Lung (tissue), 12 donors: Measurements from ENCODE around the gene NTF3. TPM values are rescaled to one million over a fixed set of nuclear protein-coding genes. Genes with fewer than 3 reads are reported as not detected.

Source experiments
- ATAC-seq: fragments of 200-7000 bp; cut with Tn5 transposase; one replicate; pipeline ENCODE4 v1.9.1; 2020; ENCODE audit warnings: moderate number of reproducible peaks; ENCODE audit not compliant: insufficient read depth, low FRiP score
- DNase-seq, 3 donors: peaks; one replicate each; pipeline ENCODE4 v3.0.0-alpha.2; 2013 to 2017
- H3K27ac ChIP-seq, 2 donors: one replicate each; pipeline ENCODE4 v1.5.1; 2013; ENCODE audit warnings: mild to moderate bottlenecking in 2 of 2, moderate library complexity in 2 of 2, control low read depth in 1 of 2, inconsistent platforms in 1 of 2, low read depth in 1 of 2, low read length in 1 of 2
- H3K27me3 ChIP-seq, 3 donors: one replicate each; pipeline ENCODE4 v1.5.1; 2013; ENCODE audit warnings: low read length in 2 of 3; ENCODE audit not compliant: control insufficient read depth in 3 of 3, insufficient read depth in 3 of 3
- H3K36me3 ChIP-seq, 4 donors: one replicate each; pipeline ENCODE4 v1.5.1; 2013; ENCODE audit warnings: low read length in 4 of 4, mild to moderate bottlenecking in 1 of 4, moderate library complexity in 1 of 4; ENCODE audit not compliant: control insufficient read depth in 4 of 4, insufficient read depth in 4 of 4
- H3K4me1 ChIP-seq, 5 donors: one replicate each; pipeline ENCODE4 v1.5.1; 2013; ENCODE audit warnings: low read length in 5 of 5, mild to moderate bottlenecking in 2 of 5, moderate library complexity in 1 of 5; ENCODE audit not compliant: control insufficient read depth in 5 of 5, insufficient read depth in 5 of 5
- H3K4me3 ChIP-seq: one replicate; pipeline ENCODE4 v1.5.1; 2013; ENCODE audit warnings: mild to moderate bottlenecking, control low read depth, moderate library complexity
- H3K9ac ChIP-seq, 2 donors: one replicate each; pipeline ENCODE4 v1.5.1; 2013; ENCODE audit warnings: low read length in 2 of 2, control low read depth in 1 of 2; ENCODE audit not compliant: insufficient read depth in 1 of 2
- H3K9me3 ChIP-seq, 4 donors: one replicate each; pipeline ENCODE4 v1.5.1; 2013; ENCODE audit warnings: low read length in 3 of 4, mild to moderate bottlenecking in 1 of 4, moderate library complexity in 1 of 4; ENCODE audit not compliant: control insufficient read depth in 4 of 4, insufficient read depth in 3 of 4
- CTCF ChIP-seq: IDR thresholded peaks from 2 replicates; pipeline ENCODE4 v1.5.1; 2012; ENCODE audit warnings: mild to moderate bottlenecking; ENCODE audit errors: control extremely low read depth, extremely low read depth
- WGBS, 2 donors: extraction: QIAGEN DNeasy Blood & Tissue Kit; methylation state at CpG; one replicate each; pipeline ENCODE4 v1.1.7; 2013; 5-methylcytosine and 5-hydroxymethylcytosine counted together
- polyA plus RNA-seq, 2 donors: library from polyadenylated mRNA; stranded (reverse); fragments of 200-250 nt; gene quantifications; one replicate each; pipeline ENCODE4 v1.2.1, GENCODE V29; 2013
- total RNA-seq, 2 donors: library from RNA; depleted of rRNA in 1 of 2; stranded (reverse); fragments of >200 nt in 1 of 2; gene quantifications; one replicate each; pipeline ENCODE4 v1.2.1, GENCODE V29; 2014 to 2021
- donor health status: control.
- donor health status: control.
- donor health status: Bipolar disorder and iron deficiency.
- donor health status: healthy.
- donor health status: DM: yes; HTN: yes; CAD: no.

NTF3 gene
- total and polyA plus RNA-seq, 4 donors: 0.84 to 2.7 (median 1.0) TPM

DNA sequence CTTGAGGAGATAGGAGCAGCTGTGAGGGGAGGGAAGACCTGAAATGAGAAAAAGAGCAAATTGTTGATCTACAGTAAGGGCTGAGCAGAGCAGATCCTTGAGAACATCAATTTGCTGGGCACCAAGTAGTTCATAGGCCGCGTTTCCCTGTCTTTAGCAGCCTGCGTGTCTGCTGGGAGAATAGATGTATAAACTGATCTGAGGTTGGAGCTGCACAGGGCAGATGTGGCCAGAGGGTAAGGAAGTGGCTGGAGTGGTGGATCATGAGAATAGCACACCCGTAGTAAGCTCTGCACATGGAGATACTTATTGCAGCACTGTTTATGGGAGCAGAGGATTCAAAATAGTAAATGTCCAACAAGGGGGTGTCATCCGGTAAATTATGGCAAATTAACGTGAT, 44.4 kb downstream of the NTF3 start:
- 91 to 93% methylated on average over 6 of the region's 6 CpGs for WGBS, 2 donors
- H3K4me1 ChIP-seq: peaks cover 0 to 20% (median 4%) of the 10 kb centered on the region in 5 donors

DNA sequence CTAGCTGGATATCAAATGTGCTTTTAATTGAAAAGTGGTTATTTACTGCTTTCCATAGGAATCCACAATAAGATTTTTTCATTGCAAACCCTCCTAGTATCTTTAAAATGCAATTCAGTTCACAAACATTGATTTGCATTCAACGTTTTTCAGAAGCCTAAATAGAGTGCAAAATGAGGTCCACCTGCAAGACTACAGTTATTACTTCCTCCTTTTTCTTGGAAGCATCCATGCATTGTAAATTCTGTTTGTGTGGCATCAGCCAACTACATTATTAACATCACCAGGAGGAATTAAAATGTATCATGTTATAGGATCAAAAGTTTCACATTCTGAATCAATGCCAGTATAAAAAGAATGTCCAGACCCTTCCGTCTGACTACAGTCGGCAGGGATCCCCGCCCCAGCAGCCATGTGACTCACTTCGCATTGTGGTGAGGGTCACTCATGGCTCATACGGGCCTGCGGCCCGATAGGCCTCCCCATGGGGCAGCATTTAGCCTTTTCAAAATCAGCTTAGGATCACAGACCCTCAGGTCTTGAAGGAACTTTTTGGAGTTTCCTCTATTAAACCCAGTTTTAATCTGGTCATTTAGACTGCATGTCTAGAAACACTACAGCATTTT, 46.3 kb downstream of the NTF3 start:
- no peaks in the 10 kb centered on the region for H3K36me3 ChIP-seq
- H3K9ac ChIP-seq: no peak overlapping the region
- TF ChIP-seq CTCF: no peak
- H3K27ac ChIP-seq: no peak overlapping the region
- no peak for DNase-seq
- ATAC-seq: no peak
- H3K27me3 ChIP-seq: no peaks in the 10 kb centered on the region
- peaks cover 0 to 2% (median 0%) of the 10 kb centered on the region in 4 donors for H3K9me3 ChIP-seq
- no peak overlapping the region for H3K4me3 ChIP-seq
- whole genome bisulfite sequencing, 2 donors: 77 to 80% methylated on average over 8 of the region's 8 CpGs
- H3K4me1 ChIP-seq: peaks cover 0 to 20% (median 7%) of the 10 kb centered on the region in 5 donors

More for the DNA sequence above, 44.4 kb downstream of the NTF3 start:
- no peak overlapping the region for H3K9ac ChIP-seq
- ATAC-seq (no peak), DNase-seq (no peak)
- TF ChIP-seq CTCF: no peak
- no peaks in the 10 kb centered on the region for H3K36me3 ChIP-seq
- no peak overlapping the region for H3K4me3 ChIP-seq
- H3K27ac ChIP-seq: no peak overlapping the region
- H3K9me3 ChIP-seq: peaks cover 0 to 4% (median 0%) of the 10 kb centered on the region in 4 donors
- no peaks in the 10 kb centered on the region for H3K27me3 ChIP-seq

GRCh38 chr12:5479761-5480160, 47.9 kb downstream of the NTF3 start:
- Histone ChIP-seq H3K36me3 (no peaks in the 10 kb centered on the region), H3K27me3 (no peaks in the 10 kb centered on the region), H3K27ac (no peak overlapping the region), H3K9ac (no peak overlapping the region), H3K4me3 (no peak overlapping the region), H3K9me3 (no peaks in the 10 kb centered on the region), H3K4me1 (peaks cover 0 to 30% (median 12%) of the 10 kb centered on the region in 5 donors)
- WGBS, 2 donors: 73 to 79% methylated on average over 3 of the region's 3 CpGs
- no peak for DNase-seq
- no peak for ATAC-seq
- TF ChIP-seq CTCF: no peak
